ENCODE data around the gene SLC35F4. TPM values are rescaled to one million over a fixed set of nuclear protein-coding genes. Genes with fewer than 3 reads are reported as not detected.

Gene SLC35F4
- total and polyA plus RNA-seq, 2 of the 8 experiments (the other 6 are each of a cell fraction or from before 2014, with no cell fraction given): not detected

- Histone ChIP-seq H3K9me3 (ENCODE audit: insufficient read depth in 2 of 2, low read depth in 1 of 2, low read length in 1 of 2) (no peaks in the 10 kb centered on the region), H3K27me3 (replicated peaks in 1 of 4; ENCODE audit: control insufficient read depth in 3 of 4, extremely low read depth in 1 of 4, insufficient read depth in 3 of 4, low read length in 3 of 4) (no peaks in the 10 kb centered on the region), H2AFZ (ENCODE audit: low read length) (no peak overlapping the region), H3K36me3 (ENCODE audit: control insufficient read depth in 2 of 4, insufficient read depth in 4 of 4, low read length in 3 of 4) (no peaks in the 10 kb centered on the region), H3K23me2 (ENCODE audit: low read depth, low read length) (no peaks in the 10 kb centered on the region), H3K18ac (ENCODE audit: extremely low read depth, low read length) (no peak overlapping the region), H3K23ac (ENCODE audit: insufficient read length) (no peak overlapping the region), H2BK20ac (ENCODE audit: low read length) (no peak overlapping the region), H2BK15ac (ENCODE audit: low read length) (no peak overlapping the region), H3K79me2 (ENCODE audit: control insufficient read depth in 1 of 2, insufficient read depth in 2 of 2, low read length in 2 of 2) (no peaks in the 10 kb centered on the region), H3K4ac (replicated peaks; ENCODE audit: insufficient read length, low read depth, low read length) (no peak overlapping the region), H2AK5ac (ENCODE audit: low read depth, low read length) (no peak overlapping the region), H2BK12ac (ENCODE audit: low read depth, low read length) (no peak overlapping the region), H4K20me1 (replicated peaks in 1 of 2; ENCODE audit: control insufficient read depth in 1 of 2, insufficient read depth in 2 of 2, low read length in 2 of 2) (no peaks in the 10 kb centered on the region), H3K27ac (ENCODE audit: low read depth, low read length) (no peak overlapping the region), H2BK5ac (ENCODE audit: low read depth, low read length) (no peak overlapping the region), H2BK120ac (replicated peaks; ENCODE audit: low read depth, low read length) (no peak overlapping the region), H4K91ac (replicated peaks; ENCODE audit: insufficient read length, low read length) (no peak overlapping the region), H3K4me2 (ENCODE audit: insufficient read depth in 1 of 2, low read depth in 2 of 2, low read length in 2 of 2) (no peak overlapping the region), H3K4me3 (ENCODE audit: extremely low read depth in 1 of 4, insufficient read depth in 2 of 4, low read depth in 3 of 4, low read length in 4 of 4) (no peak overlapping the region), H3K56ac (replicated peaks; ENCODE audit: insufficient read length, low read depth, low read length) (no peak overlapping the region), H3K14ac (ENCODE audit: insufficient read length) (no peak overlapping the region), H3K4me1 (replicated peaks in 1 of 4; ENCODE audit: control insufficient read depth in 3 of 4, insufficient read depth in 4 of 4, low read length in 3 of 4) (no peaks in the 10 kb centered on the region), H4K8ac (ENCODE audit: extremely low read depth, insufficient read depth, low read length) (no peak overlapping the region), H3K79me1 (ENCODE audit: low read depth, low read length) (no peaks in the 10 kb centered on the region), H4K5ac (ENCODE audit: insufficient read length, low read depth, low read length) (no peak overlapping the region), H3K9ac (replicated peaks in 1 of 4; ENCODE audit: extremely low read depth in 1 of 4, low read depth in 3 of 4, low read length in 3 of 4) (no peak overlapping the region)
- no peak for FAIRE-seq
- WGBS, 2 experiments (ENCODE audit: extremely low coverage in 1 of 2, insufficient coverage in 1 of 2, insufficient read length in 1 of 2, insufficient replicate concordance in 2 of 2, low coverage in 1 of 2, low lambda C conversion rate in 2 of 2, missing lambda C conversion rate in 1 of 2): 90% methylated on average over 2 of the region's 2 CpGs; no CpG with 5 or more reads in 1 of the 2 experiments
- TF ChIP-seq YY1 (IDR thresholded peaks at IDR 0.05; ENCODE audit: low read depth, low read length) (no peak), RBBP5 (IDR thresholded peaks at IDR 0.05; ENCODE audit: borderline replicate concordance, low read depth, low read length) (no peak), POLR2AphosphoS5 (IDR thresholded peaks at IDR 0.05; ENCODE audit: low read depth, low read length) (no peak), POU5F1 (IDR thresholded peaks at IDR 0.05; ENCODE audit: low read depth, low read length) (no peak)
- DNase-seq (ENCODE audit: low read depth in 1 of 2, low spot score in 2 of 2): no peak
- ChIA-PET POLR2A (ENCODE audit: partially characterized antibody) (no interaction called here), CTCF (ENCODE audit: partially characterized antibody) (no interaction called here)
These were observed 233.2 kb downstream of the SLC35F4 start for GRCh38 chr14:57632649-57633048.
